ENCODE measurements around the gene FAM185A.
A peak's percentile ranks its signal among the peaks of the same experiment; 100 is the strongest.
"Not testable (repeated sequence)": the region's sequence is repeated elsewhere in the genome, so short reads cannot be mapped to it uniquely, and the experiment has no call there.

FAM185A gene

DNA sequence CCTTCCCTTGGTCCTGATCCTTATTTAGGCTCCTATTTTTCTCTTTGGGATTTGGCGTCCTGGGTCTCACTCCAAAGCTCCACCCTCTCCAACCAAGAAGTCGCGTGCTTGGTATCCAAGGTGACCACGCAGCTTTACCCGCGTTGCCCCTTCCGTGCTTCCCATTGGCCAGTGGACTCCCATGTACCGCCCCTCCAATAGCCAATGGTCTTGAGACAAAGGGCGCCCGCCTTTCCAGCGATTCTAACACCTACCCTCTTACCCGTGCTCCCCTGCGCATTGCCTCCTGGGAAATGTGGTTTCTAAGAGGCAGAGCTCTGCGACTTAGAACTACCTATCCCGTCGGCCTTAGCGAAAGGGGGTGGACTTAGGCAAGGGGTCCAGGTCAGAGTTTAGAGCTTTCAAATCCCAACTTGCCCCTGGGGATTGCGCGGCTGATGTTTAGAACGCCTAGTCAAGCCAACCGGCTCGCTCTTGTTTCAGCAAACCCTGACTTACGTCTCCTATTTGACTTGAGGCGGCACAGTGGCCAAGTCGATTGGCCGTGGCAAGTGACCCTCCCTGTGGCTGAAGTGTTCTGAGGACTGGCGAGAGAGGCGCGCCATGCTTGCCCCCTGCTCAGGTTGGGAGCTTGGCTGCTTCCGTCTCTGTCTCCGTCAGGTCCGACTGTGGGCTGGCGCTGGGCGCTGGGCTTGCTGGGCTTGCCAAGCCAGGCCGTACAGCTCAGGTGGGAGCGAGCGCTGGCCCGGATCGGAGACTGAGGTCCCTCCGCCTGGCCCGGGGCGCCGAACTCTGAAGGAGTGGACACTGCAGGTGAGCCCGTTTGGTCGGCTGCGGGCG is at the start of gene FAM185A:
TSS of gene FAM185A (plus strand) at position 395 of the 840 bp plus-strand sequence. CDS start at position 604, 209 bp downstream.
- Mint-ChIP-seq H3K27ac (peak within 1 kb of the TSS; percentile 78), H3K4me3 (peak within 1 kb of the TSS; percentile 82), H3K4me1 (ENCODE audit: low read depth) (peaks cover 11% of the 10 kb centered on the region)
- not testable (repeated sequence) for H3K27me3 Mint-ChIP-seq (ENCODE audit: low read depth); H3K9me3 Mint-ChIP-seq; H3K36me3 Mint-ChIP-seq (ENCODE audit: low read depth)

DNA sequence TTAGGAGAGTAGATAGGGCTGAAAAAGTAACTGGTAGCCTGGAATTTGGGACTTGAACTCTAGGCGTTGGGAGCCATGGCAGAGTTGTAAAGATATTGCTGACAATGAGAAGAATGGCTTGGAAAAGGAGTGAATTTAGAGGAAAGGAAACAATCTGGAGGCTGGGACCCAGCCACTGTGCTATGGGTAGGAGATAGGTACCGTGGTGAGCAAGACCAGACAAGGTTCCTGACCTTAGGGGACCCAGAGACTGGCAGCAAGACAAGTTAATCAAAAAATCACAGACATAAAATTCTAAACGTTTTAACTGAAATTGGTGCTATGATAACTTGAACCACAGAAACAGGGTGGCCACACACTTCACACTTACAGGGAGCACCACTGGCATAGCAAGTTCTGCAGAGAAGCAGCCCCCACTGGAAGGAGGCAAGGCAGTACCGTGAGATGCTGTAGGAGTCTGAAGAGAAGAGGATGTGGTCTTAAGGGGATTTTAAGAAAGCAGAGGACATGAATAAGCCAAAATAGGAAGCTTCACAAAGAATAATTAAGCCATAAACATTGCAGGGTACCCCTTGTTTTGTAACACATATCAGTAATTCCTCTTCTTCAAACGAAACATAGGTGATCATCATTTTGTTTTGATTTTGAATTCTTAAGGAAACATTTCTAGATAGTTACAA is 35.6 kb upstream of the FAM185A start:
- peak overlapping the region; percentile 48 for H3K4me3 Mint-ChIP-seq
- H3K27me3 Mint-ChIP-seq (ENCODE audit: low read depth), result not testable (repeated sequence)

GRCh38 chr7:102713691-102714080 is 35.1 kb upstream of the FAM185A start:
- not testable (repeated sequence) for H3K9me3 Mint-ChIP-seq; H3K27me3 Mint-ChIP-seq (ENCODE audit: low read depth); H3K36me3 Mint-ChIP-seq (ENCODE audit: low read depth)
- peaks cover 20% of the 10 kb centered on the region for H3K4me1 Mint-ChIP-seq (ENCODE audit: low read depth)
- H3K4me3 Mint-ChIP-seq, result peak overlapping the region; percentile 48
- peak overlapping the region; percentile 87 for H3K27ac Mint-ChIP-seq

More for the DNA sequence above, 35.6 kb upstream of the FAM185A start:
- H3K36me3 Mint-ChIP-seq (ENCODE audit: low read depth); H3K9me3 Mint-ChIP-seq: not testable (repeated sequence)
- peaks cover 17% of the 10 kb centered on the region for H3K4me1 Mint-ChIP-seq (ENCODE audit: low read depth)
- H3K27ac Mint-ChIP-seq, result peak overlapping the region; percentile 87

- peaks cover 22% of the 10 kb centered on the region for H3K4me1 Mint-ChIP-seq (ENCODE audit: low read depth)
- not testable (repeated sequence) for H3K27me3 Mint-ChIP-seq (ENCODE audit: low read depth); H3K4me3 Mint-ChIP-seq; H3K36me3 Mint-ChIP-seq (ENCODE audit: low read depth); H3K9me3 Mint-ChIP-seq
- peak overlapping the region; percentile 31 for H3K27ac Mint-ChIP-seq
Measured at GRCh38 chr7:102714774-102715522, 33.9 kb upstream of the FAM185A start.

GRCh38 chr7:102715718-102716117 is 33.1 kb upstream of the FAM185A start:
- not testable (repeated sequence) for H3K4me3 Mint-ChIP-seq; H3K9me3 Mint-ChIP-seq; H3K27ac Mint-ChIP-seq; H3K27me3 Mint-ChIP-seq (ENCODE audit: low read depth); H3K36me3 Mint-ChIP-seq (ENCODE audit: low read depth)
- H3K4me1 Mint-ChIP-seq (ENCODE audit: low read depth), result peaks cover 22% of the 10 kb centered on the region

GRCh38 chr7:102718491-102718890 is 30.3 kb upstream of the FAM185A start:
- H3K4me1 Mint-ChIP-seq (ENCODE audit: low read depth); H3K36me3 Mint-ChIP-seq (ENCODE audit: low read depth); H3K4me3 Mint-ChIP-seq; H3K9me3 Mint-ChIP-seq; H3K27me3 Mint-ChIP-seq (ENCODE audit: low read depth); H3K27ac Mint-ChIP-seq: not testable (repeated sequence)

- H3K27ac Mint-ChIP-seq; H3K4me1 Mint-ChIP-seq (ENCODE audit: low read depth); H3K4me3 Mint-ChIP-seq; H3K27me3 Mint-ChIP-seq (ENCODE audit: low read depth); H3K9me3 Mint-ChIP-seq; H3K36me3 Mint-ChIP-seq (ENCODE audit: low read depth): not testable (repeated sequence)
Measured at GRCh38 chr7:102726170-102726569, 22.6 kb upstream of the FAM185A start.

DNA sequence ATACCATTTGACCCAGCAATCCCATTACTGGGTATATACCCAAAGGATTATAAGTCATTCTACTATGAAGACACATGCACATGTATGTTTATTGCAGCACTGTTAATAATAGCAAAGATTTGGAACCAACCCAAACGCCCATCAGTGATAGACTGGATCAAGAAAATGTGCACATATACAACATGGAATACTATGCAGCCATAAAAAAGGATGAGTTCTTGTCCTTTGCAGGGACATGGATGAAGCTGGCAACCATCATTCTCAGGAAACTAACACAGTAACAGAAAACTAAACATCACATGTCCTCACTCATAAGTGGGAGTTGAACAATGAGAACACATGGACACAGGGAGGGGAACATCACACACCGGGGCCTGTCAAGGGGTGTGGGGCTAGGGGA is 19.1 kb upstream of the FAM185A start:
- not testable (repeated sequence) for H3K4me1 Mint-ChIP-seq (ENCODE audit: low read depth); H3K9me3 Mint-ChIP-seq; H3K36me3 Mint-ChIP-seq (ENCODE audit: low read depth); H3K27ac Mint-ChIP-seq; H3K27me3 Mint-ChIP-seq (ENCODE audit: low read depth); H3K4me3 Mint-ChIP-seq

- not testable (repeated sequence) for H3K27me3 Mint-ChIP-seq (ENCODE audit: low read depth); H3K4me3 Mint-ChIP-seq; H3K36me3 Mint-ChIP-seq (ENCODE audit: low read depth); H3K4me1 Mint-ChIP-seq (ENCODE audit: low read depth); H3K9me3 Mint-ChIP-seq; H3K27ac Mint-ChIP-seq
Measured at GRCh38 chr7:102730431-102730830, 18.4 kb upstream of the FAM185A start.

DNA sequence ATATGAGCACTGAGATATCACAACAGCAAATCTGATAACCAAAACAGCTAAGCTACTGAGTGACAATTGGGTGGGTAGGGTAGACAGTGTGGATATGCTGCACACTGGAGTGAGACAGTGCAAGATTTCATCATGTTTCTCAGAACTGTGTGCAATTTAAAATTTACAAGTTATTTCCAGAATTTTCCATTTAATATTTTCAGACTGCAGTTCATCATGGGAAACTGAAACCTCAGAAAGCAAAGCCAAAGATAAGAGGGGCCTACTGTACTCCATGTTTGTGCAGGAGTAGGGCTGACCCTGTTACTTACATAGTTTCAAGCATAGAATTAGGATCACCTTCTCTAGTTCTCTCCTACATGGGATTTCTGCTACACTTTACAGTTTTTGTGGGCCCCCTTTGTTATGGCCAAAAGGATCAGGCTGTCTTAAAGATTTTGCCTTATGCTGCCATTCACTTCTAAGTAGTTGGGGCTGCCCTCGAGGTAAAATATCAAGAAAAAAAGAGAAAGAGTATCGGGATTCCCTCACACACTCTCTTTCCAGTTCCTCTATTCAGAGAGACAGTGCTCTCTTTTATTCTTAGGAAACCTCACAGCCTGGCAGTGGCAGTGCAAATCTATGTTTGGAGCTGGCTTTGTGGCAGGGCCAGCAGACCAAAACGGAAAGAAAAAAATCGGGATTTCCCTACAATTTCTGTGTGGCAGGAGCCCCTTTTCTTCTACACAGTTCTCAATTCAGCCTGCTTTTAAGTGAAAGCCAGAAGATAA is 6.6 kb upstream of the FAM185A start:
- not testable (repeated sequence) for H3K9me3 Mint-ChIP-seq; H3K4me3 Mint-ChIP-seq; H3K4me1 Mint-ChIP-seq (ENCODE audit: low read depth); H3K36me3 Mint-ChIP-seq (ENCODE audit: low read depth); H3K27ac Mint-ChIP-seq; H3K27me3 Mint-ChIP-seq (ENCODE audit: low read depth)

DNA sequence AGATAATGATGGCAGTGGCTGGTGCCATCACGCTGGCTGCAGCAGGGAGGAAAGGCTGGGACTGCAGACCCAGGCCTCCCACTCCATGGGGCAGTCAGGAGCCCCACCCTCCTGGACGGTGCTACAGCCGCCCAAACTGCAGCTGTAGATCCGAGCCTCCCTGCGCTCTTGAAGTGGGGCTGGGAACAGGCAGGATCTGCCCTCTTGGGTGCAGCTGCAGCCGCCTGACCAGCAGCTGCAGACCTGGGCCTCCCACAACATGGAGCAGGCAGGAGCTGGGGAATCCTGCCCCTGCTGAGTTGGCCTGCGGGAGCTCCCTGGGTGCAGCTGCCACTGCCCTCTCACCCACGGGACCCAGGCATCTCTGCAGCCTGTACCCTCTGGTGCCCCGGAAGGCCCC is 4.9 kb upstream of the FAM185A start:
- H3K36me3 Mint-ChIP-seq (ENCODE audit: low read depth); H3K9me3 Mint-ChIP-seq; H3K27me3 Mint-ChIP-seq (ENCODE audit: low read depth); H3K27ac Mint-ChIP-seq; H3K4me3 Mint-ChIP-seq: not testable (repeated sequence)
- peaks cover 13% of the 10 kb centered on the region for H3K4me1 Mint-ChIP-seq (ENCODE audit: low read depth)

GRCh38 chr7:102745494-102746288 is 3.1 kb upstream of the FAM185A start:
- not testable (repeated sequence) for H3K4me3 Mint-ChIP-seq; H3K36me3 Mint-ChIP-seq (ENCODE audit: low read depth); H3K9me3 Mint-ChIP-seq; H3K27ac Mint-ChIP-seq; H3K27me3 Mint-ChIP-seq (ENCODE audit: low read depth)
- peaks cover 13% of the 10 kb centered on the region for H3K4me1 Mint-ChIP-seq (ENCODE audit: low read depth)

- peaks cover 11% of the 10 kb centered on the region for H3K4me1 Mint-ChIP-seq (ENCODE audit: low read depth)
- H3K27me3 Mint-ChIP-seq (ENCODE audit: low read depth); H3K27ac Mint-ChIP-seq; H3K36me3 Mint-ChIP-seq (ENCODE audit: low read depth); H3K9me3 Mint-ChIP-seq: not testable (repeated sequence)
- peak overlapping the region; percentile 71 for H3K4me3 Mint-ChIP-seq
Measured at GRCh38 chr7:102749445-102749786, 617 bp downstream of the FAM185A start.

GRCh38 chr7:102758227-102758626 is 9.4 kb downstream of the FAM185A start:
- H3K4me1 Mint-ChIP-seq (ENCODE audit: low read depth); H3K27ac Mint-ChIP-seq; H3K4me3 Mint-ChIP-seq; H3K9me3 Mint-ChIP-seq; H3K36me3 Mint-ChIP-seq (ENCODE audit: low read depth); H3K27me3 Mint-ChIP-seq (ENCODE audit: low read depth): not testable (repeated sequence)
